ENCODE measurements around the gene METTL26.

The METTL26 gene

DNA sequence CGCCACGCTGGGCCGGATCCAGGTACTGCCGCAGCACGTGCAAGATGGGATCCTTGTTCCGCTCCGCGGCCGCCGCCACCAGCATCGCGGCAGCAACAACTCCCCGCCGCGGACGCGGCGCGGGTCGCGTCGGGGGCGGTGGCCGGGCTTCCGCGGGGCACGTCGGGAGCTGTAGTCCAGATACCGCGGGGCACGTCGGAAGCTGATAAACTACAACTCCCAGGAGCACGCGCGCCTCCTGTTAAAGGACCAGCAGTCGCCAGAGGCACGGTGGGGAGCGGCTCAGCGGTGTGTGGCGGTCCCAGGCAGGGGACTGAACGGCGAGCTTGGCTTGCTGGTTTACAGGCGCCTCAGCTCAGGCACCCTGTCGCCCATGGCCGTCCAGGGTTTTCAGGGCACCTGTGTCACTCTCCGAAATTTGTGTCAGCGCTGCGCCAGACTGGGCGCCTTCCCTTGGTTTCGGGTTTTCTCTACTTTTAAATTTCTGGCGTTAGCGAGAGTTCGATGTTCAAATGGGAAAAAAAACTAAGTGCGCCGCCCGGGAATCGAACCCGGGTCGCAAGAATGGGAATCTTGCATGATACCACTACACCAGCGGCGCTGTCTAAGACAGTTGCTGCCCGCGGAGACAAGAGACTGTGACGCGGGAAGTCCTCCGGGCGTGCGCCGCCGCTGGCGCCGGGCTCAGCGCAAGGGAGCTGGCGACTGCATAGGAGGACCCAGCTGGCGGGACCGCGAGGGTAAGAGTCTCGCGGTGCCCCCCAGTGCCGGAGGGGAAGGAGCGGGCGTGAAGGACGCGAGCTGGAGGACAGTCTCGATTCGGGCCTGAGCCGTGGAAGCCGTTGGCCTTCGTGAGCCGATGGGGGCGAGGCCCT, at the start of gene METTL26:
TSS of gene METTL26 (minus strand) at position 100 of the 875 bp plus-strand sequence. CDS start at position 85, 15 bp downstream.
- DNase-seq (ENCODE audit: low spot score): peak; percentile 92

GRCh38 chr16:684961-685696, 49.0 kb upstream of the METTL26 start:
- DNase-seq (ENCODE audit: low spot score): no peak

GRCh38 chr16:684071-684794, 48.1 kb upstream of the METTL26 start, which contains the start of gene JMJD8:
Gene JMJD8 (minus strand): TSS chr16:684334. CDS start chr16:684319, 15 bp downstream.
- DNase-seq (ENCODE audit: low spot score): peak; percentile 97

- DNase-seq (ENCODE audit: low spot score): no peak
Observed at GRCh38 chr16:683396-684070, 47.4 kb upstream of the METTL26 start.

GRCh38 chr16:682493-683395, 46.6 kb upstream of the METTL26 start:
- no peak for DNase-seq (ENCODE audit: low spot score)

- no peak for DNase-seq (ENCODE audit: low spot score)
Observed at GRCh38 chr16:681746-682427, 45.8 kb upstream of the METTL26 start.

DNA sequence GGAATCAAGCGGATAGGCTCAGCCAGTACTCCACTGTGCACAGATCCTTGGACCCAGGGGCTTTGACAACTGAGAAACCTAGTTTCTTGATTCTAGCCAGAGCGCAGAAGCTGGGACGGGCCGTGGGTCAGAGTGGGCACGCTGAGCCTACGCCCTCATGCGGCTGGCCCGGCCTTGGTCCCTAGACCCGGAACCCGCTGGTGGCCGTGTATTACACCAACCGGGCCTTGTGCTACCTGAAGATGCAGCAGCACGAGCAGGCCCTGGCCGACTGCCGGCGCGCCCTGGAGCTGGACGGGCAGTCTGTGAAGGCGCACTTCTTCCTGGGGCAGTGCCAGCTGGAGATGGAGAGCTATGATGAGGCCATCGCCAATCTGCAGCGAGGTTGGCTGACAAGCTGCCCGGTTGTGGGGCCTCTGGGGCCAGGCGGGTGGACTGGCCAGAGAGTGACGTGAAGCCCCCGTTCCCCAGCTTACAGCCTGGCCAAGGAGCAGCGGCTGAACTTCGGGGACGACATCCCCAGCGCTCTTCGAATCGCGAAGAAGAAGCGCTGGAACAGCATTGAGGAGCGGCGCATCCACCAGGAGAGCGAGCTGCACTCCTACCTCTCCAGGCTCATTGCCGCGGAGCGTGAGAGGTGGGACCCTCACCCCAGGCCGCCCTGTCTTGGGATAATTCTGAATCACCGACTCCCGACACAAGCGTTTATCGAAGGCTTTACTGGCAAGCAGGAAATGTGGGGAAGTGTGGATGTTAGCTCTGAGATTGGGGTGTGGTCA, 45.1 kb upstream of the METTL26 start:
- DNase-seq (ENCODE audit: low spot score): peak; percentile 32

DNA sequence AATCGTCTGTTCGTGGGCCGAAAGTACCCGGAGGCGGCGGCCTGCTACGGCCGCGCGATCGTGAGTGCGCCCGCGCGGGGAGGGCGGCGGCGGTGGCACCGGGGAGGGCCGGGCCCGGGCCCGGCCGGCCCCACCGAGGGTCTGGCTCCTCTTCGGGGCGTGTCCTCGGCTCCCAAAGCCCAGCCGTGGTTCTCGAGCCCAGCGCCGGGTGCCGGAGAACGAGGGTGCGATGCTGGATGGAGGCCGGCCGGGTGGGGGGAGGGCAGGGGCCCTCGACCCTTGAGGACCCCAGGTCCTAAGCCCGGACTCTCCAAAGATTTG, 44.5 kb upstream of the METTL26 start:
- DNase-seq (ENCODE audit: low spot score): no peak

GRCh38 chr16:679814-680624, 43.9 kb upstream of the METTL26 start, which contains the start of gene STUB1:
Gene STUB1 (plus strand): TSS chr16:680410. CDS start chr16:680526, 116 bp downstream.
- peak; percentile 88 for DNase-seq (ENCODE audit: low spot score)

DNA sequence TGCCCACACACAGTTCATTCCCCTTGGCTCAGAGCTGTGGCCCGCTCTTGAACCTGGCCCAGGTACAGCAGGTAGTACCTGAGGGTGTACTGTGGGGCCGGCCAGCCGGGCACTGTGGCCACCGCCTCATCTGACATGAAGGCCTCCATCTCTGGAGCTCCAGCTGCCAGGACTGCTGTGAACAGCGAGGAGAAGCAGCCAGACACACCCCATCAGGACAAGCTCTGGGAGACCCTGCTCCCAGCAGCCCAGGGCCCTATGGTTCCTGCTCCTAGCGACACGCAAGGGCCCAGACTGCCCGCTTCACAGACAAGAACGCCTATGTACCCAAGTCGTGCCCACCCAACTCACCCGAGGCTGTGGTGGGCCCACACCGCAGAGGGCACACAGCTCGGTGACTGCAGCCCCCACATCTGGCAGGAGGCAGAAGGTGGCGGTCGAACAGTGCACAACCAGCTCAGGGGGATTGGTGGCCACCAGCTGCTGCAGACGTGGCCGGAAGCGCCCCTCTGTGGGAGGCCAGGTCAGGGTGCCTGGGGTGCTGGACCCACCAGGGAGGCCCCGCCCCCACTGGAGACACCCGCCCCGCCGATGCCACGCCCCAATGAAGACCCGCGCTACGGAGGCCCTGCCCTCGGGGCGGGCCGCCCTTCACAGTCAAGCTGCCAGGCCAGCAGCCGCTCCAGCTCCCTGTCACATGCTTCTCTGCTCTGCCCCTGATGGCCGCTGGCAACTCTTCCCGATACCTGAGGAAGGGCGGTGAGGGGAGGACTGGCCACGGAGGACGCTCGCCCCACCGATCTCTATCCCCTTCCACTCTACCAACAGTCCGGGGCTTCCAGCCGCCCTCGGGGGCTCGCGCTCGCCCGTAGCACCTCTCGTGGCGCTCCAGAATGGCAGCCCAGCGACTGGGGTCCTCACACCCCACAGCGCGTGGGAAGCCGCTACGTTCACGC, 43.0 kb upstream of the METTL26 start:
- DNase-seq (ENCODE audit: low spot score): peak; percentile 51

DNA sequence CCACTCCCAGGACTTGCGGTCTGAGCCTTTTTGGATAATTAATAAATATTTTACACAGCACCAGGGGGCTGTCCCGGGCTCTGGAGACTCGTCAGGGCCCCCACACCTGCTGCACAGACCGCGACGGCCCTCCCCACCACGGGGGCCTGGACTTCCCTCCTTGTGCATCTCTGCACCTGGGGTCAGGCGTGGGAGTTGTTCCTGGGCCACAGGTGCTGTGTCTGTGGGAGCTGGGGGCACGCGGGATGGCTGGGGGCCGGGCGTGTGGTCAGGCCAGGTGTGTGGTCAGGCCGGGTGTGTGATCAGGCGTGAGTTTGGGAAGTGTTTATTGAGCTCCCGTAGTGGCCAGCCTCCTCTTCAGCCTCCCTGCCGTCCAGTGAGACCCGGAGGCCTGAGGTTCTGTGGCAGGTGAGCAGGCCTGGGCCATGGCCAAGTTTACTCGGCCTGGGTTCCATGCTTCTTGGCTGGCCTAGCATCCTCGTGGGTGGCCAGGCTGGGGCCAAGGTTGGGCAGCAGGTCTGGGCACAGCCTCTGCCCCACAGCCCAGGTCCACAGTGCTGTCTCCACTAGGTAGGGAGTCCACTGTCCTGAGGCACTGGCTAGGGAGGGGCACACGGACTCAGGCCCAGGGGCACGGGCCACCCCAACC, 42.2 kb upstream of the METTL26 start:
- no peak for DNase-seq (ENCODE audit: low spot score)

DNA sequence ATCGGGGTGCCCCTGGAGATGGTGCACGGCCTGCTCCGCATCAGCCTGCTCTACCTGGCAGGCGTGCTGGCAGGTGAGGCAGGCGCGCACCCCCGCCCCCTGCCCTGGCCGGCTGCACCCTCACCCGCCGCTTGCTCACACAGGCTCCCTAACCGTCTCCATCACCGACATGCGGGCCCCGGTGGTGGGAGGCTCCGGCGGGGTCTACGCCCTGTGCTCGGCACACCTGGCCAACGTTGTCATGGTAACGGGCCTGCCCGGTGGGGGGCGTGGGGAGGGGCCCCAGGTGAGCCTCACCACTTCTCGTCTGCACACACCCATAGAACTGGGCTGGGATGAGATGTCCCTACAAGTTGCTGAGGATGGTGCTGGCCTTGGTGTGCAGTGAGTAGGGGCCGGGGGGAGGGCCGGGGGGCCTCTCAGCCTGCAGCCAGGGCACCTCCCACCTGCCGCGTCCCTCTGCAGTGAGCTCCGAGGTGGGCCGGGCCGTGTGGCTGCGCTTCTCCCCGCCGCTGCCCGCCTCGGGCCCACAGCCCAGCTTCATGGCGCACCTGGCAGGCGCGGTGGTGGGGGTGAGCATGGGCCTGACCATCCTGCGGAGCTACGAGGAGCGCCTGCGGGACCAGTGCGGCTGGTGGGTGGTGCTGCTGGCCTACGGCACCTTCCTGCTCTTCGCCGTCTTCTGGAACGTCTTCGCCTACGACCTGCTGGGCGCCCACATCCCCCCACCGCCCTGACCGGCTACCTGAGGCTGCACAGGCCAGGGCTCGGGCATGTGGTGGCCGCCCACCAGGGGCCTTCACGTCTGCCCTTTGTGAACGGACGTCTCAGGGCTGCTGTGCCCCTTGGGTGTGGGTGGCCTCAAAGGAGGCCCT, 41.4 kb upstream of the METTL26 start:
- no peak for DNase-seq (ENCODE audit: low spot score)

- no peak for DNase-seq (ENCODE audit: low spot score)
Observed at GRCh38 chr16:676913-677312, 40.8 kb upstream of the METTL26 start.

- DNase-seq (ENCODE audit: low spot score): no peak
Observed at GRCh38 chr16:676565-676902, 40.4 kb upstream of the METTL26 start.

DNA sequence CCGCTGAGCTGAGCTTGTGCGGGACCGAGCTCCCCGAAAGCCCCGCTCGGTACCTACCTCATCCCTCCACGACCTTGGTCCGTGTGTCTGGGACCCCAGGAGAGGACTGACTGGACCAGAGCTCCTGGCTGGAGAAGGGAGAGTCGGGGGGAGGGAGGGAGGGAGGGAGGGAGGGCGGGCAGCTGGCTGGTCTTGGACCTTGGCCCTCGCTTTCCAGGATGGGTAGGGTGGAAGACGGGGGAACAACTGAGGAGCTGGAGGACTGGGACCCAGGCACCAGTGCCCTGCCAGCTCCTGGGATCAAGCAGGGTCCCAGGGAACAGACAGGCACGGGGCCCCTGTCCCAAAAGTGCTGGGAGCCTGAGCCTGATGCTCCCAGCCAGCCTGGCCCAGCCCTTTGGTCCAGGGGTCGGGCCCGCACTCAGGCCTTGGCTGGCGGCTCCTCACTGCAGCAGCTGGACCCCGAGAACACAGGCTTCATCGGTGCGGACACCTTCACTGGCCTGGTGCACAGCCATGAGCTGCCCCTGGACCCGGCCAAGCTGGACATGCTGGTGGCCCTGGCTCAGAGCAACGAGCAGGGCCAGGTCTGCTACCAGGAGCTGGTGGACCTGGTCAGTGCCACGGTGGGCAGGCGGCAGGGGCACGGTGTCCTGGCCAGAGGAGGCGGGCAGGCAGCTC, 39.9 kb upstream of the METTL26 start:
- no peak for DNase-seq (ENCODE audit: low spot score)

All from hematopoietic multipotent progenitor cell treated with erythropoietin and hydrocortisone succinate and interleukin-3 and kit ligand, for 15 days (in vitro differentiated cells).